ENCODE data around the gene FBF1. TPM values are rescaled to one million over a fixed set of nuclear protein-coding genes. Genes with fewer than 3 reads are reported as not detected.
"Not testable (repeated sequence)": the region's sequence is repeated elsewhere in the genome, so short reads cannot be mapped to it uniquely, and the experiment has no call there.

Gene FBF1
- total RNA-seq, 1 donor from 2014 or later = 6.3 TPM

DNA sequence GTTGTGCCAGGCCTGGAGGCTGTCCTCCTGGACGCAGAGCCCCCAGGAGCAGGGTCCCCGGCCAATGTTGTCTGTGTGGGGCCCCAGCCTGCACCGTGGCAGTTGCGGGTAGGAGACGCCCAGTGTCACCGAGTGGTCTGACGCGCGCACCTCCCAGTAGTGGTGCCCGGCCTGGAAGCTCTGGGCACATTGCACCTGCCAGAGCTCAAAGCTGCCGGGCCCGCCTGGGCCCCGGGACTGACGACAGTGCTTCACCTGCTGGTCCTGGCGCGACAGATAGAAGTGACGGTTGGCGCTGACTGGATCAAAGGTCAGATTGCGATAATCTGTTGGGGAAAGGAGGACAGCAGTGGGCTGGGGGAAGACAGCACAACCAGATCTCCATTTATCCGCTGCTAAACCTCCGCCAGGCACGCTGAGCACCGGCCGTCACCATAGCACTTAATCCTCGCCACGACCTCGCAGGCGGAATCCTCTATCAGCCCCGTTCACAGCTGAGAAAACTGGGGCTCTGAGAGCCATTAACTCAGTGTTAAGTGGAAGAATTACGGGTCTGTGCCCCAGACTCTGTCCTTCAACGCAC, 49.7 kb downstream of the FBF1 start:
- Histone ChIP-seq H3K27me3 (ENCODE audit: control insufficient read depth in 3 of 3, insufficient read depth in 3 of 3, low read length in 3 of 3) (no peaks in the 10 kb centered on the region), H3K4me3 (ENCODE audit: low read length in 3 of 3) (no peak overlapping the region), H3K36me3 (ENCODE audit: control insufficient read depth in 3 of 3, insufficient read depth in 3 of 3, low read length in 3 of 3) (peaks cover 24 to 29% (median 27%) of the 10 kb centered on the region in 3 donors), H3K27ac (ENCODE audit: low read depth, low read length) (no peak overlapping the region), H3K4me1 (ENCODE audit: control insufficient read depth in 3 of 3, insufficient read depth in 3 of 3, low read length in 3 of 3) (peaks cover 18 to 22% (median 22%) of the 10 kb centered on the region in 3 donors), H3K9ac (ENCODE audit: low read depth in 1 of 3, low read length in 3 of 3) (no peak overlapping the region), H3K9me3 (ENCODE audit: control insufficient read depth in 3 of 3, low read length in 3 of 3) (no peaks in the 10 kb centered on the region)

DNA sequence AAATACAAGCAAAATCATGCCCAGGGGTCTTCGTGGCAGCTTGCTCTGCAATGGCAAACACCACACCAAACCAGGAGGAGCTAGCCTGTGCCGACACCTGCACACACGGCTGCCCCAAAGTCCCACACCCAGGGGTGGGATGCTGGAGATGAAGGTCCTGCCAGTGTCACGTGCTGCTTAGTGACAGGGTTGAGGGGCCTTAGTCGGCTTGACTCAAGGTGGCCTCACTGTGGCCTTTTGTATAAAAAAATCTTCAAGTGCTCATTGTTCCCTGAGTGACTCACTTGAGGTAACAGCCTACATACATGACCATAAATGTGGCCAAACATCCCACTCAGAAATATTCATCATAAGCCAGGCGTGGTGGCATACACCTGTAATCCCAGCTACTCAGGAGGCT, 51.4 kb downstream of the FBF1 start:
- H3K9ac ChIP-seq (ENCODE audit: low read depth in 1 of 3, low read length in 3 of 3) = no peak overlapping the region
- no peak overlapping the region for H3K4me3 ChIP-seq (ENCODE audit: low read length in 3 of 3)
- peaks cover 24 to 29% (median 27%) of the 10 kb centered on the region in 3 donors for H3K36me3 ChIP-seq (ENCODE audit: control insufficient read depth in 3 of 3, insufficient read depth in 3 of 3, low read length in 3 of 3)
- no peaks in the 10 kb centered on the region for H3K9me3 ChIP-seq (ENCODE audit: control insufficient read depth in 3 of 3, low read length in 3 of 3)
- no peak overlapping the region for H3K27ac ChIP-seq (ENCODE audit: low read depth, low read length)
- H3K27me3 ChIP-seq (ENCODE audit: control insufficient read depth in 3 of 3, insufficient read depth in 3 of 3, low read length in 3 of 3) = no peaks in the 10 kb centered on the region
- H3K4me1 ChIP-seq (ENCODE audit: control insufficient read depth in 3 of 3, insufficient read depth in 3 of 3, low read length in 3 of 3) = peaks cover 6 to 9% (median 7%) of the 10 kb centered on the region in 3 donors

DNA sequence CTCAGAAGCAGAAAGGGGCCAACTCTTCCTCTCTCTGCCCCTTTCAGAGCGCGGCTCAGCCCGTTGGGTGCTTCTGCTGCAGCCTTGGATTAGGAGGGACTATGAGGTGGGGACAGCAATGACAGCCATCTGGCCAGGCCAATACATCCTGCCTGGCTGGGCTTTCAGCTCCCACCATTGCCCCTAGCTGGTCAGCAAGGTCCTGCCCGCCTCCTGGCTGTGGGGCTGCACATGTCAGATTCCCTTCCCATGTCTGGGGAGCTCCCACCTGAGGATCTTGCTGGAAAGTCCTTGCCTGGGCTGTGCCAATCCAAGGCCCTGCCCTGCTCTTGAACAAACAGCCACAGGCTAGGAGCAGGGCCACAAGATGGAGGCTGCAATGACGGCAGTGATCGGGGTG, 52.4 kb downstream of the FBF1 start:
- Histone ChIP-seq H3K9me3 (ENCODE audit: control insufficient read depth in 3 of 3, low read length in 3 of 3) (no peaks in the 10 kb centered on the region), H3K36me3 (ENCODE audit: control insufficient read depth in 3 of 3, insufficient read depth in 3 of 3, low read length in 3 of 3) (peaks cover 24 to 29% (median 27%) of the 10 kb centered on the region in 3 donors), H3K9ac (ENCODE audit: low read depth in 1 of 3, low read length in 3 of 3) (no peak overlapping the region), H3K4me1 (ENCODE audit: control insufficient read depth in 3 of 3, insufficient read depth in 3 of 3, low read length in 3 of 3) (peaks cover 0 to 3% (median 0%) of the 10 kb centered on the region in 3 donors), H3K4me3 (ENCODE audit: low read length in 3 of 3) (no peak overlapping the region), H3K27me3 (ENCODE audit: control insufficient read depth in 3 of 3, insufficient read depth in 3 of 3, low read length in 3 of 3) (no peaks in the 10 kb centered on the region), H3K27ac (ENCODE audit: low read depth, low read length) (no peak overlapping the region)

DNA sequence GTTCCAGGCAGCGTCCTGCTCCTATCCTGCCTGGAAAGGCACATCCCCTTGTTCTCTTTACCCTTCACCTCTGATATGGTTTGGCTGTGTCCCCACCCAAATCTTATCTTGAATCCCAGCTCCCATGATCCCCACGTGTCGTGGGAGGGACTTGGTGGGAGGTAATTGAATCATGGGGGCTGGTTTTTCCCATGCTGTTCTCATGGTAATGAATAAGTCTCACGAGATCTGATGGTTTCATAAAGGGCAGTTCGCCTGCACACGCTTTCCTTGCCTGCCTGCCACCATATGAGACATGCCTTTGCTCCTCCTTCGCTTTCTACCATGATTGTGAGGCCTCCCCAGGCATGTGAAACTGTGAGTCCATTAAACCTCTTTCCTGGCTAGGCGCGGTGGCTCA, 55.0 kb downstream of the FBF1 start:
- not testable (repeated sequence) for H3K27me3 ChIP-seq (ENCODE audit: control insufficient read depth in 3 of 3, insufficient read depth in 3 of 3, low read length in 3 of 3); H3K9me3 ChIP-seq (ENCODE audit: control insufficient read depth in 3 of 3, low read length in 3 of 3); H3K4me3 ChIP-seq (ENCODE audit: low read length in 3 of 3); H3K4me1 ChIP-seq (ENCODE audit: control insufficient read depth in 3 of 3, insufficient read depth in 3 of 3, low read length in 3 of 3); H3K27ac ChIP-seq (ENCODE audit: low read depth, low read length); H3K9ac ChIP-seq (ENCODE audit: low read depth in 1 of 3, low read length in 3 of 3)
- peaks cover 9 to 21% (median 18%) of the 10 kb centered on the region in 3 donors for H3K36me3 ChIP-seq (ENCODE audit: control insufficient read depth in 3 of 3, insufficient read depth in 3 of 3, low read length in 3 of 3)

DNA sequence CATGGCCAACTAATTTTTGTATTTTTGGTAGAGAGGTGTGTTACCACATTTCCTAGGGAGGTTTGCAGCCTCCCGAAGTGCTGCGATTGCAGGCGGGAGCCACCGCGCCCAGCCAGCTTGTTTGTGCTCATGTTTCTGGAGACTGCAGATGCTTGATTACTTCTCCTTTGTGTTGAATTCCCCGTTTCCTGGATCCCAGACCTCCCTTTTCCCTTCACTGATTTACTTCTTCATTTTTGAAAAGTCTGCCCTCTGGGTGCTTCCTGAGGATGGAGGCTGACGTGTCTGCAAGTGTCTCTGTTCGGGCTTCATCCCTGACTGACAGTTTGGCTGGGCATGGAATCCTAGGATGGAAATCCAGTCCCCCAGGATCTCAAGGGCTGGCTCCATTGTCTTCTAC, 55.4 kb downstream of the FBF1 start:
- Histone ChIP-seq H3K9ac (ENCODE audit: low read depth in 1 of 3, low read length in 3 of 3) (no peak overlapping the region), H3K4me3 (ENCODE audit: low read length in 3 of 3) (no peak overlapping the region), H3K9me3 (ENCODE audit: control insufficient read depth in 3 of 3, low read length in 3 of 3) (no peaks in the 10 kb centered on the region), H3K36me3 (ENCODE audit: control insufficient read depth in 3 of 3, insufficient read depth in 3 of 3, low read length in 3 of 3) (peaks cover 4 to 17% (median 14%) of the 10 kb centered on the region in 3 donors), H3K27me3 (ENCODE audit: control insufficient read depth in 3 of 3, insufficient read depth in 3 of 3, low read length in 3 of 3) (no peaks in the 10 kb centered on the region), H3K4me1 (ENCODE audit: control insufficient read depth in 3 of 3, insufficient read depth in 3 of 3, low read length in 3 of 3) (peaks cover under 1 to 3% (median 3%) of the 10 kb centered on the region in 3 donors), H3K27ac (ENCODE audit: low read depth, low read length) (no peak overlapping the region)

DNA sequence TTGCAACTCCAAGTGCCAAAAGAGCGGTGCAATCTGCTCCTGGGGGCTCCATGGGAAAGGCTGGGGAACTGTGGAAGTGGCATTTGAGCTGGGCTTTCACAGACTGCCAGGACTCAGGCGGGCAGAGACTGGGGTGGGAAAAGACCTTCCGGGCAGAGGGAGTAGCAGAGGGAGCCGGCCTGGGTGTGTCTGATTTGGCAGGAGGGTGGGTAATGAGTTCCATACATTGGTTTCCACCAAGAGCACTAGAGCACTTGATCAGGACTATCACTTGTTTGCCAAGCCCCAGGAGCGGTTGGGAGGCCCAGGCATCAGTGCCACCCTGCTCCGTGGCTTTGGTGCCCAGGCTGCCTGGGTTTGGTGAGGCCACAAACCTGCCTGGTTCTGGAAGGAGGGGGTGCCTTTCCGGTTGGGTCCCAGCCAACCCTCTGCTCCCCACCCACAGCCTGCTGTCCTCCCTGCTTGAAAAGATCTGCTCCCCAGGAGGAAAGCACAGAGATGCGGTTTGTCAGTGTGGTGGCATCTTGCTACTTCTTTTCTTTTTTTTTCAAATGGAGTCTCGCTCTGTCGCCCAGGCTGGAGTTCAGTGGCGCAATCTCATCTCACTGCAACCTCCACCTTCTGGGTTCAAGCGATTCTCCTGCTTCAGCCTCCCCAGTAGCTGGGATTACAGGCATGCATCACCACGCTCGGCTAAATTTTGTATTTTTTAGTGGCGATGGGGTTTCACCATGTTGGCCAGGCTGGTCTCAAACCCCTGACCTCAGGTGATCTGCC, 59.0 kb downstream of the FBF1 start:
- Histone ChIP-seq H3K9ac (ENCODE audit: low read depth in 1 of 3, low read length in 3 of 3) (no peak overlapping the region), H3K27ac (ENCODE audit: low read depth, low read length) (no peak overlapping the region), H3K27me3 (ENCODE audit: control insufficient read depth in 3 of 3, insufficient read depth in 3 of 3, low read length in 3 of 3) (no peaks in the 10 kb centered on the region), H3K36me3 (ENCODE audit: control insufficient read depth in 3 of 3, insufficient read depth in 3 of 3, low read length in 3 of 3) (peaks cover 0 to 4% (median 0%) of the 10 kb centered on the region in 3 donors), H3K4me3 (ENCODE audit: low read length in 3 of 3) (no peak overlapping the region), H3K9me3 (ENCODE audit: control insufficient read depth in 3 of 3, low read length in 3 of 3) (no peaks in the 10 kb centered on the region), H3K4me1 (ENCODE audit: control insufficient read depth in 3 of 3, insufficient read depth in 3 of 3, low read length in 3 of 3) (peaks cover 8 to 27% (median 18%) of the 10 kb centered on the region in 3 donors)

DNA sequence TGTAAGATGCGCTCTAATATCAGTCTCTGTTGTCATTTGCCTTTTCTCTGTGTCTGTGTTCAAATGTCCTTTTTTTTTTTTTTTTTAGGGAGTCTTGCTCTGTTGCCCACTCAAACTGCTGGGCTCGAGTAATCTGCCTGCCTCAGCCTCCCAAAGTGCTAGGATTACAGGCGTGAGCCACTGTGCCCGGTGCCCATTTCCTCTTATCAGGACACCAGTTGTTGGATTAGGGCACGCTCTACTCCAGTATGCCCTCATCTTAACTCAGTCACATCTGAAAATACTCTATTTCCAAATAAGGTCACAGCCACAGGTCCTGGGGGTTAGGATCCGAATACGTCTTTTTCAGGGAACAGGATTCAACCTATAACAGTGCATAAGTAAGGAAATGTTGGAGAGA, 60.6 kb downstream of the FBF1 start:
- Histone ChIP-seq H3K27me3 (ENCODE audit: control insufficient read depth in 3 of 3, insufficient read depth in 3 of 3, low read length in 3 of 3) (no peaks in the 10 kb centered on the region), H3K4me1 (ENCODE audit: control insufficient read depth in 3 of 3, insufficient read depth in 3 of 3, low read length in 3 of 3) (peaks cover 24 to 43% (median 34%) of the 10 kb centered on the region in 3 donors), H3K9me3 (ENCODE audit: control insufficient read depth in 3 of 3, low read length in 3 of 3) (no peaks in the 10 kb centered on the region), H3K4me3 (ENCODE audit: low read length in 3 of 3) (no peak overlapping the region), H3K36me3 (ENCODE audit: control insufficient read depth in 3 of 3, insufficient read depth in 3 of 3, low read length in 3 of 3) (peaks cover 0 to 4% (median 0%) of the 10 kb centered on the region in 3 donors), H3K27ac (ENCODE audit: low read depth, low read length) (no peak overlapping the region), H3K9ac (ENCODE audit: low read depth in 1 of 3, low read length in 3 of 3) (no peak overlapping the region)

DNA sequence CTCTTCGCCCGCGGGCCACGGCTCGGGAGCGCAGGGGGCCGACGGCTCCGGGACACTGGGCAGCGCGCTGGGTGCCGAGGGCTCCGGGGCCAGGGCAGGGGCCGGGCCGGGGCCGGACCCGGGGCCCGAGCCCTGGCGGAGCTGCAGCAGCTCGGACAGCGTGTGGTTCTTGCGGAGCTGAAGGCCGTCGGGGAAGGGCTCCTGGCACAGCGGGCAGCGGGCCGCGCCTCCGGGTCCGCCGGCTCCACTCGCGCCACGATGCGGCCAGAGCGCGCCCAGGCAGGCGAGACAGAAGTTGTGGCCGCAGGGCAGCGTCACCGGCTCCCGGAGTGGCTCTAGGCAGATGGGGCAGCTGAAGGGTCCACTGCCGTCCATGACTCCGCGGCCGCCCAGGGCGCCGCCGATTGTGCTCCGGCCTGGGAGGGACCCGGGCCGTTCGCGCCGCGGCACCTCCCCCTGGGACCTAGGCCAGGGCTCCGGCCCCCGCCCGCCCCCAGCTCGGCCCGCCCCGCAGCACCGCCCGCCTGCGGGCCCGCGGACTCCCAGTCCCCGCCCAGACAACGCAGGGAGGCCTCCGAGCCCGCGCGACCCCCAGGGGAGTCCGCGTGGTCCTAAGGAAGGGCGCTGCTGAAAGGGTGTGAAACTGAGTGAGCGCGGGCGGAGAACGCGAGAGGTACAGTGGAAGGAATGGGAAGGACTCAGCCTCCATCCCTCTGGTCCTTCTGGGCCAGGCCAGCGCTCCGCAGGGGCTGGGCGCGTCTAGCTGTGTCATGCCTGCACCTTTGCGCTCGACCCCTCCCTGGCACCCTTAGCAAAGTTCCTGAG, 62.5 kb downstream of the FBF1 start, which contains the start of gene TRIM47:
TRIM47 (minus strand) TSS at position 408 of the 825 bp plus-strand sequence; CDS start at position 375, 33 bp downstream.
- H3K4me1 ChIP-seq (ENCODE audit: control insufficient read depth in 3 of 3, insufficient read depth in 3 of 3, low read length in 3 of 3) = peaks cover 40 to 61% (median 49%) of the 10 kb centered on the region in 3 donors
- H3K36me3 ChIP-seq (ENCODE audit: control insufficient read depth in 3 of 3, insufficient read depth in 3 of 3, low read length in 3 of 3) = peaks cover 0 to 11% (median 5%) of the 10 kb centered on the region in 3 donors
- H3K9me3 ChIP-seq (ENCODE audit: control insufficient read depth in 3 of 3, low read length in 3 of 3) = no peaks in the 10 kb centered on the region
- H3K4me3 ChIP-seq (ENCODE audit: low read length in 3 of 3) = peak within 1 kb of the TSS; percentile 79 to 84 (median 79)
- H3K9ac ChIP-seq (ENCODE audit: low read depth in 1 of 3, low read length in 3 of 3) = peak within 1 kb of the TSS; percentile 87 to 90 (median 87)
- H3K27ac ChIP-seq (ENCODE audit: low read depth, low read length) = peak within 1 kb of the TSS; percentile 96
- no peaks in the 10 kb centered on the region for H3K27me3 ChIP-seq (ENCODE audit: control insufficient read depth in 3 of 3, insufficient read depth in 3 of 3, low read length in 3 of 3)

DNA sequence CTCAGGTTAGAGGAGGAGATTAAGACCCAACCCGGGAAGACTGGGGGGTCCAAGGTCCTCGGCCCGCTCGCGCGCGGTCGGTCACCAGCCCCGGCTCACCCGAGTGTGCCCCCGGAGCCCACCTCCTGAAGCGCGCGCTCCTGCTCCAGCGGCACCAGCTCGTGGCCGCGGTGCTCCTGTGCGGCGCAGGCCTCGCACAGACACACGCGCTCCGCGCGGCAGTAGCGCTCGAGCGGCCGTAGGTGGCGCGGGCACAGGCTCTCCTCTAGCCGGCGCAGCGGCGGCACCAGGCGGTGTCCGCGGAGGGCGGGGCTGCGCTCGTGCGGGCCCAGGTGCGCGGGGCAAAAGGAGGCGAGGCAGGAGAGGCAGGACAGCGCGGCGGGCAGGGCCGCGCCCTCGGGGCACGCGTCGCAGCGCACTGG, 63.1 kb downstream of the FBF1 start:
- peaks cover 0 to 11% (median 5%) of the 10 kb centered on the region in 3 donors for H3K36me3 ChIP-seq (ENCODE audit: control insufficient read depth in 3 of 3, insufficient read depth in 3 of 3, low read length in 3 of 3)
- H3K4me1 ChIP-seq (ENCODE audit: control insufficient read depth in 3 of 3, insufficient read depth in 3 of 3, low read length in 3 of 3) = peaks cover 46 to 67% (median 55%) of the 10 kb centered on the region in 3 donors
- peak overlapping the region; percentile 87 to 90 (median 87) for H3K9ac ChIP-seq (ENCODE audit: low read depth in 1 of 3, low read length in 3 of 3)
- H3K27me3 ChIP-seq (ENCODE audit: control insufficient read depth in 3 of 3, insufficient read depth in 3 of 3, low read length in 3 of 3) = no peaks in the 10 kb centered on the region
- no peaks in the 10 kb centered on the region for H3K9me3 ChIP-seq (ENCODE audit: control insufficient read depth in 3 of 3, low read length in 3 of 3)
- H3K4me3 ChIP-seq (ENCODE audit: low read length in 3 of 3) = peak overlapping the region; percentile 79 to 84 (median 79)
- peak overlapping the region; percentile 96 for H3K27ac ChIP-seq (ENCODE audit: low read depth, low read length)
